T-helper 22 cell (primary cell): ENCODE data around the gene BEND7.
A peak's percentile ranks its signal among the peaks of the same experiment; 100 is the strongest.
"Not testable (repeated sequence)": the region's sequence is repeated elsewhere in the genome, so short reads cannot be mapped to it uniquely, and the experiment has no call there.

Experiments
- DNase-seq: peaks from one replicate; pipeline ENCODE4 v3.0.0-alpha.2; 2020; ENCODE audit warnings: low read depth

The BEND7 gene

DNA sequence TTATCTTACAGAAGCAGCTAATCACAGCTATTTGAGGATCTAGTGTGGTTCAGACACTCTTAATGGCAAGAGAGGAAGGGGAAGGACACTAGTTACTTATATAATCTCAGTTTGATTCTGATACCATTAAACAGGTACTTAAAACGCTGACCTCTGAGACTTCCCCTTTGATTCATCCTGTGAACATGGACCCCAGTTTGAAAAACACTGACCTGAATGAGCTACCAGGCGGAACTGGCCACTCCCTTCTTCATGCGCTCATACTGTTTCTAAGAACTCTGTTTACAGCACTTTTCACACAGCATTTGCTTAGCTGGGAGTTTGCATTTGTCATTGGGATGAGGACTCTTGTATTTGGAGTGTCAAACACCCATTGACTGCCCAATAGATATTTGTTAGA, 45.7 kb downstream of the BEND7 start:
- no peak for DNase-seq

DNA sequence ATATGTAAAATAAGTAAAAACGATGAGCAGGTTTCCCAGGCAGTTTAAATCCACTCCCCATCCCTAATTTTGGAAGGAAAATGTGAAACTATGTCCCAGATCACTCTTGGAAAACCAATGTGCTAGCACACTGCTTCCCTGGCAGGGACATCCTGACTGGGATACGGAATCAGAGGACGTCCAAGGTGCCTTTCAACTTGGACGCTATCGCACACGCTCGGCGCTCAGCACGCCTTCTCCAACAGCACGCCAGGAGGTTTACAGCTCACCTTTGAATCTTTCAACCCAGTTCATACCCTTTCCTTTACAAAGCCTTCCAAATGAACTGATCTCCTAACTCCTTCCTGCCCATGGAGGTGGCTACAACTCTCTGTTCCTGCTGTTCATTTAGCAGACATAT, 47.1 kb downstream of the BEND7 start:
- DNase-seq: no peak

- no peak for DNase-seq
Measured at GRCh38 chr10:13475124-13475523, 53.7 kb downstream of the BEND7 start.

GRCh38 chr10:13473986-13474385, 54.8 kb downstream of the BEND7 start:
- no peak for DNase-seq

DNA sequence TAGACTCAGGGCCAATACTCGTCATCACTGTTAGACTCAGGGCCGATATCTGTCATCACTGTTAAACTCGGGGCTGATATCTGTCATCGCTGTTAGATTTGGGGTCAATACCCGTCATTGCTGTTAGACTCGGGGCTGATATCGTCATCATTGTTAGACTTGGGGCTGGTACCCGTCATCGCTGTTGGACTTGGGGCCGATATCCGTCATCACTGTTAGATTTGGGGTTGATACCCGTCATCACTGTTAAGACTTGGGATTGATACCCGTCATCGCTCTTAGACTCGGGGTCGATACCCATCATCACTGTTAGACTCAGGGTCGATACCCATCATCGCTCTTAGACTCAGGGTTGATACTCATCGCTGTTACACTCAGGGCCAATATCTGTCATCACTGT, 56.5 kb downstream of the BEND7 start:
- no peak for DNase-seq

- no peak for DNase-seq
Measured at GRCh38 chr10:13470270-13470669, 58.5 kb downstream of the BEND7 start.

- no peak for DNase-seq
Measured at GRCh38 chr10:13462551-13462950, 66.3 kb downstream of the BEND7 start.

DNA sequence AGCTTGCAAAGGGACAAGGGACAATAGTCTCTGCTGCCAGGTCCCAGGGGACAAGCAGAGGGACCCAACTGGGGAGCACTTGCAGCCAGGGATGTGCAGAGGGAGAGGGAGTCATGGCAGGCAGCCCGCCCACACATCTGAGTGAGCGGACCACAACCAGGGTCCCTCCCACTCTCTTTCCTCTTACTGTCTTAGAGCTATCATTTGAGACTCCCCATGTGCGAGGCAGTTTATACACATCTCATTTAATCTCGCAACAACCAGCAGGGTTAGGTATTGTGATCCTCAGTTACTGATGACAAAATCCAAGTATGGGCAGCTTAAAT, 70.2 kb downstream of the BEND7 start:
- DNase-seq: no peak

DNA sequence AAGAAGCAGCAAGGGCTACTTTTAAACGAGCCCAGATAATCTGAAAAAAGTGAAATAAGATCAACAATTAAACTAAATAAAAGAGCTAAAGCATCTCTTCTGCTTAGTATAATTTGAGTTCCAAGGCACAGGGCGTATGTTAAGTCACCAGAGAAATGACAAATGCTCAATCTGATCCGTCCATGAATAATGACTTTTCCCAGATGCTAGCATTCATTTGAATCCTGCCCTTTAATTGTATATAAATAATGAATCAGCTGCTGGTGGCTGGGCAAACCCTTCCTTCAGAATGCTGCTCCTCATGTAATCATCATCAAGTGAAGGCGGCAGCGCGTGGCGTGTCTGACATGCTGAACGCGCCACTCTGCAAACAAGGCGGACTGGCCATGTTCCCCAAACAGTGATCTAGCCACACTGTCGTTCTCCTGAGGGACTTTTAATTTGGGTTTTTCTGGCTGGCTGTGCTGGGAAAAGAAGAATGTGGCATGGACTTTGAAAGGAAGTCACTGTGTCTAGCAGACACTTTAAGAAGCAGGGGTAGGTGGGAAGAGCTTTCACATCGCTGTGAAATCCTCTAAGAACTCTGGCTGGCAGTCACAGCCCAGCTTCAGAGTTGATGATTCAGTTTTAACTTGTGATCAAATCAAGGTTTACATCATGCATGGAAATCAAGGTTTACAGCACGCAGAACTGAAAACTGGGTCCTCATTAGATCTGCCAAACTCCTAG, 70.7 kb downstream of the BEND7 start:
- DNase-seq: no peak

- no peak for DNase-seq
Measured at GRCh38 chr10:13453896-13454295, 74.9 kb downstream of the BEND7 start.

DNA sequence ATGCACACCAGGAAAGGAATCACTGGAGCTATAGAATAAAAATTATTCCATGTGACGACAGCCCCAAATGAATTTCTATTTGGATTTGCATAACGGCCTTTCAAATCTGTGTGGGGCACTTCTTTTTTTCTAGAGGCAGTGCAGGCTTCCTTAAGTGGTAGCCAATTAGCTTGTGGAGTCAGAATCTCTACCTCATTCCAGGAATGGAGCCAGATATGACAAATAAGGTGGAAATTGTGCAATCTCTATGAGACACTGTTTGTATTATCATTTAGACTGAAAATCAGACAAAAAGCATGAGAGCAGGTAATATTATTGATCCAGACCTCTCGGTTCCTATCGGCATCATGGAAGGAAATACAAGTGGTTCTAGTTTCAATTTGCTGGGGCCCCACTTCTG, 78.7 kb downstream of the BEND7 start:
- DNase-seq: no peak

- no peak for DNase-seq
Measured at GRCh38 chr10:13449296-13449695, 79.5 kb downstream of the BEND7 start.

GRCh38 chr10:13448216-13448615, 80.6 kb downstream of the BEND7 start:
- DNase-seq: no peak

- no peak for DNase-seq
Measured at GRCh38 chr10:13445656-13446400, 83.0 kb downstream of the BEND7 start.

GRCh38 chr10:13441476-13441875, 87.3 kb downstream of the BEND7 start:
- DNase-seq: no peak

DNA sequence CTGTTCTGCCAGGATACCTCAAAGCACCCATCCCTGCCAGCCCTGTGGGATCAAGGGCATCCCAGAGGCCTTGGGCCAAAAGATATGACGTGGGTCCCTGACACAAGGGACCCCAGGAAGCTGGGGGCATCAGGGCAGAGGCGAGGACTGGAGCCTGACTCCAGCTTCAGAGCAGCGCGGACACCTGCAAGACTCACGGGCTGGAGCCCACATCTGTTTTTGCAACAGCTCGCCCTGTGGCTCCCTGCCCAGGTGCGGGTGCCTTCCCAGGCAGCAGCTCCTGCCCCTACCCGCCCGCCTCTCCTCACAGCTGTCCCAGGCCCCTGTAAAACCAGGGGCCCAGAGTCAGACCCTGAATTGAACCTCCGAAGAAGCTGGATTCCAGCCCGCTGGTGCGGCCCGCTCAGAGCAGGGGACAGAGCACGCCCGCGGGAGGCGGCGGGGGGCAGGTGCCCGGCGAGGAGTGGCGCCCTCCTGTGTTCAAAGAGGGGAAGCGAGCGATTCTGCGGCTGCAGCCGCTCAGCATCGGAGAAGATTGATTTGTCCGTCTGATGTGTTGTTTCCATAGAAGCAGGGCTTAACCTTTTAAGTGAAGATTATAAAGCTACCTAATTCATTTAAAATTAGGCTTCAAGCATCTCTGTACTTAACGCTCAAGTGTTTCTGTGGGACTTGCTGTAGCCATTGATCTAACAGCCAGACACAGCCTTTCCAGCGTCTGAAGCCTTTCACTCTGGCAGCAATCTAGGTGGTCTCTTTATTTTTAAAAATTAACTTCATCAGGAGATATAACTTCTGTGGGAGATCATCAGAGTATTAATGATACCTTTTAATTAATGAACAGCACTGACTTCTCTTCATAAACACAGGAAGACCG, 88.4 kb downstream of the BEND7 start:
- peak; percentile 14 for DNase-seq

- no peak for DNase-seq
Measured at GRCh38 chr10:13439313-13440184, 89.3 kb downstream of the BEND7 start.

GRCh38 chr10:13437026-13437555, 91.7 kb downstream of the BEND7 start:
- no peak for DNase-seq

DNA sequence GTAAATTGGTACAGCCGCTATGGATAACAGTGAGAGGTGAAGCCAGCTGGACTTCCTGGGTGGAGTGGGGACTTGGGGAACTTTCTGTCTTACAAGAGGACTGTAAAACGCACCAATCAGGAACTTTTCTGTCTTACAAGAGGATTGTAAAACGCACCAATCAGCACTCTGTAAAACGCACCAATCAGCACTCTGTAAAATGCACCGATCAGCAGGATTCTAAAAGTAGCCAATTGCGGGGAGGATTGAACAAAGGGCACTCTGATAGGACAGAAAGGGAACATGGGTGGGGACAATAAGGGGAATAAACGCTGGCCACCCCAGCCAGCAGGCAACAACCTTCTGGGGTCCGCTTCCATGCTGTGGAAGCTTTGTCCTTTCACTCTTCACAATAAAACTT, 100.9 kb downstream of the BEND7 start:
- not testable (repeated sequence) for DNase-seq

GRCh38 chr10:13425397-13425796, 103.4 kb downstream of the BEND7 start:
- DNase-seq: no peak

GRCh38 chr10:13422800-13423199, 106.0 kb downstream of the BEND7 start:
- no peak for DNase-seq
